ENCODE measurements around the gene ACSF3. TPM values are rescaled to one million over a fixed set of nuclear protein-coding genes. Genes with fewer than 3 reads are reported as not detected.
"Not testable (repeated sequence)": the region's sequence is repeated elsewhere in the genome, so short reads cannot be mapped to it uniquely, and the experiment has no call there.

Gene ACSF3
- total RNA-seq, 2 experiments from 2014 or later, result 53.0 to 53.7 TPM

DNA sequence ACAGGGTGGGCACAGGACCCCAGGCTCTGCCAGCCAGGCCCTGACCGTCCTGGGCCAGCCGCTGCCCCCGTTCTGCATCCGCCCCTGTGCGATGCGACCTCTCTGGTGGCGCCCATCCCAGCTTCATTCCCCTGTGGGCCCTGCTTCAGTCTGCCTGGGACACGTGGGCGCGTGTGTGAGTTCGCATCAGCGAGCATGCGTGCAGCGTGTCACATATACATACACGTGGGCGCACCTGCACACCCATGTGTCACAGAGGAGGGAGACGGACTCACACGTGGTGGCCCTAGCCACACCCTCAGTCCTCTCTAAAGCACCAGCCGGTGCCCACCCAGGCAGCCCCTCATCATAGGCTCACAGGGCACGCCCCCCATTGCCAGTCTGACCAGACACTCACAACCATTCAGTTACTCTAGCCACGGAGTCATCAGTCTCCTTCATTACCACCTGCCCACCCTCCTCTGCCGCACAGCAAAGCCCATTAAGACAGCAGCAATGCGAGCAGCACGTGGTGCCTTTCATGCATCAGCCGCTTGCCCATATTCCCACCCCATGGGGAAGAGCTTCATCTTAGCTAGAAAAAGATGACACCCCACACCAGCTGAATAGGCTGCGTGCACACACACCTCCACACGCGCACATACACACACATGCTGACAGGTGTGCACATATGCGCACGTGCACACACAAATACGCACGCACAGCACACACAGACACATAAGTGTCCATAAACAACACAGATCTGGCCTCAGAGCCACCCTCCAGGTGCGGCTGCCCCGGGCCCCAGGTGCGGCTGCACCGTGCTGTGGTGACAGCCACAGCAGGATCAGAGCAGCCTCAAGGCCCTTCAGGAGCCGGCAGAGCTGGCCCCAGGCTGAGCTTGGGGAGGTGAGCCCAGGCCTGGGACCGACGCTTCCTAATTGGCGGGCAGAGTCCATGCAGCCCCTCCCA lies 68.4 kb downstream of the ACSF3 start:
- Mint-ChIP-seq H3K36me3 (no peaks in the 10 kb centered on the region), H3K9me3 (no peaks in the 10 kb centered on the region), H3K4me3 (no peak overlapping the region), H3K27me3 (no peaks in the 10 kb centered on the region), H3K4me1 (no peaks in the 10 kb centered on the region), H3K27ac (no peak overlapping the region)
- DNase-seq (no peak), ATAC-seq (ENCODE audit: low read depth) (no peak)
- POLR2A ChIA-PET, result no interaction called here

GRCh38 chr16:89163297-89163696 lies 69.6 kb downstream of the ACSF3 start:
- H3K9me3 Mint-ChIP-seq, result no peaks in the 10 kb centered on the region
- H3K4me1 Mint-ChIP-seq, result no peaks in the 10 kb centered on the region
- H3K27ac Mint-ChIP-seq, result no peak overlapping the region
- POLR2A ChIA-PET, result no interaction called here
- H3K36me3 Mint-ChIP-seq, result no peaks in the 10 kb centered on the region
- no peak overlapping the region for H3K4me3 Mint-ChIP-seq
- no peaks in the 10 kb centered on the region for H3K27me3 Mint-ChIP-seq
- DNase-seq (no peak), ATAC-seq (ENCODE audit: low read depth) (no peak)

GRCh38 chr16:89164436-89164835 lies 70.8 kb downstream of the ACSF3 start:
- H3K27ac Mint-ChIP-seq, result no peak overlapping the region
- H3K4me1 Mint-ChIP-seq, result no peaks in the 10 kb centered on the region
- no peaks in the 10 kb centered on the region for H3K9me3 Mint-ChIP-seq
- no peak overlapping the region for H3K4me3 Mint-ChIP-seq
- DNase-seq (no peak), ATAC-seq (ENCODE audit: low read depth) (no peak)
- peaks cover 3% of the 10 kb centered on the region for H3K27me3 Mint-ChIP-seq
- H3K36me3 Mint-ChIP-seq, result no peaks in the 10 kb centered on the region
- POLR2A ChIA-PET, result no interaction called here

GRCh38 chr16:89164847-89165680 lies 71.4 kb downstream of the ACSF3 start:
- no peaks in the 10 kb centered on the region for H3K36me3 Mint-ChIP-seq

DNA sequence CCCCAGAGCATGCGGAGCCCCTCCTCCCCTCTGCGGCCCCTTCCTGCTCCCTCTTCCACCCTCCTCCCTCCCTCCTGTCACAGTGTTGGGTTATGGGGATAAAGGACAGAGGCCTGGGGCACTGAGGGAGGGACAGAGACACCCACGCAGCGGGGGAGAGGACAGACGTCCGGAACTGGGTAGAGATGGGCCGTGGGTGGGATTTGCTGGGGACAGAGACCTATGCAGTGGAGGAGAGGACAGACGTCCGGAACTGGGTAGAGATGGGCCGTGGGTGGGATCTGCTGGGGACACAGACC lies 72.0 kb downstream of the ACSF3 start:
- POLR2A ChIA-PET; H3K4me3 Mint-ChIP-seq; H3K4me1 Mint-ChIP-seq; ATAC-seq (ENCODE audit: low read depth); H3K27me3 Mint-ChIP-seq; H3K36me3 Mint-ChIP-seq; H3K27ac Mint-ChIP-seq; H3K9me3 Mint-ChIP-seq; DNase-seq: not testable (repeated sequence)

More at GRCh38 chr16:89164847-89165680, 71.4 kb downstream of the ACSF3 start:
- Mint-ChIP-seq H3K4me1 (no peaks in the 10 kb centered on the region), H3K27me3 (peaks cover 3% of the 10 kb centered on the region), H3K27ac (no peak overlapping the region), H3K9me3 (no peaks in the 10 kb centered on the region), H3K4me3 (no peak overlapping the region)
- POLR2A ChIA-PET, result no interaction called here
- ATAC-seq (ENCODE audit: low read depth), result no peak
- DNase-seq, result no peak

DNA sequence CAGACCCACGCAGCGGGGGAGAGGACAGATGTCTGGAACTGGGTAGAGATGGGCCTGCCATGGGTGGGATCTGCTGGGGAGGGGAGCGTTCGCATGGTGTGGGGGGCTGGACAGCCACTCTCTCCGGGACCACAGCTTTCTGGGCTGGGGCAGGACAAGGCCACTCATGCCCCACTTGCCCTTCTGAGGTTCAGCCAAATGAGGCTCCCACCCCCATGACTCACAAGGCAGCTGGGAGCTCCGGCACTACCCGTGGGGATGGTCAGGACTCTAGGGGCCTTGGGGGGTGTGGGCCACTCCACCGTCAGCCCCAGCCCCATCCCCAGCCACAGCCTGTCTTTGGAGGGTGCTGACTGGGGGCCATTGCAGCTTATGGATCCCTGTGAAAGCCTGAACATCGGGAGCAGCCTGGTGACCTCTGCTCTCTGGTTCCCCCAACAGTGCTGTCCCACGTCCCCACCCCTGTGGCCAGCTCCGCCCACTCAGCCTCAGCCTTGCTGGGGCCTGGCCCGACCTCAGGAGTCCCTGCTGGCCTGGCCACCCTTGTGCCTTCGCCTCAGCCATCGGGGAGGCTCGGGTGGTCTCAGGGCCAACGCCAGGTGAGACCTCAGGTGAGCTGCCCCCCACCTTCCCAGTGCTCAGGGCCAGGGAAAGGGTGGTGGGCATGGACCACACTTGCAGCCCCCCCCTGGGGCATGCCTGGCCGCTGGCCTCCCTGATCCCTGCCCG lies 73.2 kb downstream of the ACSF3 start:
- H3K9me3 Mint-ChIP-seq, result no peaks in the 10 kb centered on the region
- ATAC-seq (ENCODE audit: low read depth) (no peak), DNase-seq (no peak)
- H3K4me3 Mint-ChIP-seq, result no peak overlapping the region
- H3K4me1 Mint-ChIP-seq, result peaks cover 5% of the 10 kb centered on the region
- peaks cover 5% of the 10 kb centered on the region for H3K27me3 Mint-ChIP-seq
- POLR2A ChIA-PET, result interaction anchor here (0.8 kb wide), 2 partner anchors 70 to 430 kb away, joined by 3 read pairs; no protein-coding TSS in a partner anchor
- no peaks in the 10 kb centered on the region for H3K36me3 Mint-ChIP-seq
- H3K27ac Mint-ChIP-seq, result no peak overlapping the region

- DNase-seq (peak; percentile 95), ATAC-seq (ENCODE audit: low read depth) (peak; percentile 16)
- Mint-ChIP-seq H3K9me3 (no peaks in the 10 kb centered on the region), H3K4me3 (no peak overlapping the region), H3K27ac (no peak overlapping the region), H3K36me3 (no peaks in the 10 kb centered on the region), H3K4me1 (peaks cover 5% of the 10 kb centered on the region), H3K27me3 (peaks cover 5% of the 10 kb centered on the region)
- POLR2A ChIA-PET, result interaction anchor here (0.8 kb wide), 2 partner anchors 71 to 430 kb away, joined by 3 read pairs; no protein-coding TSS in a partner anchor
These were observed 73.8 kb downstream of the ACSF3 start for GRCh38 chr16:89167425-89167941.

DNA sequence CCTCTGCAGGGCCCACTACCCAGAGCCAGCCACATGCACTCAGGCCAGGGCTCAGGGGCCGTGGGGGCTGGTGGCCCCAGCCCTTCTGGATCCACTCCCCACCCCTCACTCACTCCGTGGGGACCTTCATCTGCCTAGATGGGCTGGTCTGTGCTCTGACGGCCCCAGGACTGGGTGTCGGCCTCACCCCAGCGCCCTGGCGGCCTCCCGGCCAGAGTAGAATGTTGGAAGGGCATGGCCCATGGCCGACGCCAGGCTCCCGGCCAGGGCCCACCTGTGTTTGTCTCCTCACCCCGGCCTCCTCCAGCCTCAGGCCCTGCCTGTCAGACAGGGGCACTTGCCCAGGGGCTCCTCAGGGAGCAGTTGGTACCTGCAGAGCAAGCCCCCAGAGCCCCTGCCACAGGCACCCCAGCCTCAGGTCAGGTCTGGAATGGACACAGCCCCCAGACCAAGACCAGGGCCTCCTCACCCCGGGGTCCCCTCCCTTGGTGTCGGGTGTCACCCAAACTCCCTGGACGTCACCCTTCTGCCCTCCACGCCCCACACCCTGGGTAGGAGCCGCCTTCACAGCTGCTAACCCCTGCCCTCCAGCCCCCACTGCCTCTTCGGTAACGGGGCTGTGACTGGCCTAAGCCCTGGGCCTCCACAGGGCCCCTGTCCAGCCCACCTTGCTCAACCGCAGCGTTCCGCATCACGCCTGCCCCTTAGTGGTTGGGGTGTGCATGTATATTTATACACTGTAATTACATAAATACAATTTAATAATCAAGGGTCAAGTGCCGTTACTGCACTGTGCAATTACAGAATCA lies 74.9 kb downstream of the ACSF3 start:
- peaks cover 5% of the 10 kb centered on the region for H3K4me1 Mint-ChIP-seq
- no peak for ATAC-seq (ENCODE audit: low read depth)
- no peaks in the 10 kb centered on the region for H3K9me3 Mint-ChIP-seq
- H3K27ac Mint-ChIP-seq, result no peak overlapping the region
- no peak for DNase-seq
- H3K4me3 Mint-ChIP-seq, result no peak overlapping the region
- H3K36me3 Mint-ChIP-seq, result no peaks in the 10 kb centered on the region
- POLR2A ChIA-PET, result no interaction called here
- H3K27me3 Mint-ChIP-seq, result peaks cover 7% of the 10 kb centered on the region

- peaks cover 5% of the 10 kb centered on the region for H3K4me1 Mint-ChIP-seq
- H3K9me3 Mint-ChIP-seq, result no peaks in the 10 kb centered on the region
- no peak overlapping the region for H3K4me3 Mint-ChIP-seq
- peaks cover 7% of the 10 kb centered on the region for H3K27me3 Mint-ChIP-seq
- ATAC-seq (ENCODE audit: low read depth) (no peak), DNase-seq (no peak)
- H3K36me3 Mint-ChIP-seq, result no peaks in the 10 kb centered on the region
- H3K27ac Mint-ChIP-seq, result no peak overlapping the region
- POLR2A ChIA-PET, result no interaction called here
These were observed 76.1 kb downstream of the ACSF3 start for GRCh38 chr16:89169778-89170177.

- DNase-seq, result no peak
- peak overlapping the region; percentile 71 for H3K4me3 Mint-ChIP-seq
- peaks cover 7% of the 10 kb centered on the region for H3K27me3 Mint-ChIP-seq
- peak overlapping the region; percentile 51 for H3K27ac Mint-ChIP-seq
- ATAC-seq (ENCODE audit: low read depth), result peak; percentile 2
- H3K9me3 Mint-ChIP-seq, result no peaks in the 10 kb centered on the region
- H3K36me3 Mint-ChIP-seq, result no peaks in the 10 kb centered on the region
- POLR2A ChIA-PET, result interaction anchor here (0.7 to 1.4 kb wide), 3 partner anchors 47 to 314 kb away, joined by 3 to 5 read pairs (median 4); partner anchors contain the start of genes ACSF3, GALNS, TRAPPC2L and ZNF778
- H3K4me1 Mint-ChIP-seq, result peaks cover 5% of the 10 kb centered on the region
These were observed 76.9 kb downstream of the ACSF3 start for GRCh38 chr16:89170346-89171215.

- Mint-ChIP-seq H3K4me1 (peaks cover 5% of the 10 kb centered on the region), H3K4me3 (peak within 1 kb of the TSS; percentile 71), H3K9me3 (no peaks in the 10 kb centered on the region), H3K27ac (peak within 1 kb of the TSS; percentile 51), H3K27me3 (peaks cover 7% of the 10 kb centered on the region), H3K36me3 (no peaks in the 10 kb centered on the region)
- ATAC-seq (ENCODE audit: low read depth) (peak; percentile 95), DNase-seq (peak; percentile 92)
- POLR2A ChIA-PET, result interaction anchor here (0.7 to 1.4 kb wide), 3 partner anchors 46 to 315 kb away, joined by 3 to 5 read pairs (median 4); partner anchors contain the start of genes ACSF3, GALNS, TRAPPC2L and ZNF778
These were observed 77.8 kb downstream of the ACSF3 start, which contains the start of gene CDH15 for GRCh38 chr16:89171216-89172170. Gene CDH15, plus strand, starts transcription at chr16:89171748. Its CDS starts 84 bp downstream, at chr16:89171832.

Data from activated naive CD8-positive, alpha-beta T cell treated with anti-CD3 and anti-CD28 coated beads, Interleukin-2, amount 10 ng/mL, durations not matched to agents 7 days and 5 days (primary cell).